Dermis microvascular lymphatic vessel endothelial cell (primary cell): Measurements from ENCODE around the gene MECP2. TPM values are rescaled to one million over a fixed set of nuclear protein-coding genes. Genes with fewer than 3 reads are reported as not detected.

ENCODE experiments used
- DNase-seq, 2 donors: peaks; one replicate each; pipeline versions ENCODE4 v3.0.0 to v3.0.0-alpha.2; 2010; ENCODE audit warnings: low read depth in 2 of 2
- total RNA-seq: library from RNA; depleted of rRNA; stranded (reverse); fragments of >200 nt; gene quantifications from 2 replicates; pipeline ENCODE4 v1.2.1, GENCODE V29; 2014

MECP2 gene
- total RNA-seq, 1 donor from 2014 or later = 13.2 TPM

- no peak for DNase-seq
These were observed 63.7 kb downstream of the MECP2 start for GRCh38 chrX:154033848-154034247.

- DNase-seq = no peak
These were observed 64.9 kb downstream of the MECP2 start for GRCh38 chrX:154032653-154033052.

GRCh38 chrX:154032160-154032559 lies 65.4 kb downstream of the MECP2 start:
- no peak for DNase-seq

GRCh38 chrX:154030715-154031305 lies 66.7 kb downstream of the MECP2 start:
- no peak for DNase-seq

- DNase-seq = no peak
These were observed 67.3 kb downstream of the MECP2 start for GRCh38 chrX:154030266-154030665.

- DNase-seq = no peak
These were observed 68.1 kb downstream of the MECP2 start for GRCh38 chrX:154029439-154029838.

GRCh38 chrX:154028502-154029184 lies 68.9 kb downstream of the MECP2 start:
- DNase-seq = no peak

- DNase-seq = no peak
These were observed 69.5 kb downstream of the MECP2 start for GRCh38 chrX:154027986-154028385.

- no peak for DNase-seq
These were observed 70.5 kb downstream of the MECP2 start for GRCh38 chrX:154027022-154027402.

- no peak for DNase-seq
These were observed 71.1 kb downstream of the MECP2 start for GRCh38 chrX:154026136-154027021.

GRCh38 chrX:154025230-154025629 lies 72.3 kb downstream of the MECP2 start:
- no peak for DNase-seq

GRCh38 chrX:154024271-154024670 lies 73.2 kb downstream of the MECP2 start:
- no peak for DNase-seq

GRCh38 chrX:154023276-154024000 lies 74.1 kb downstream of the MECP2 start:
- no peak for DNase-seq

GRCh38 chrX:154022108-154022507 lies 75.4 kb downstream of the MECP2 start:
- DNase-seq = no peak

- peak in 1 of 2 donors; percentile 65 for DNase-seq
These were observed 76.3 kb downstream of the MECP2 start for GRCh38 chrX:154021131-154021611.

- no peak for DNase-seq
These were observed 76.9 kb downstream of the MECP2 start for GRCh38 chrX:154020536-154021115.

- peak; percentile 21 to 67 for DNase-seq
These were observed 77.6 kb downstream of the MECP2 start, which contains the start of gene IRAK1 for GRCh38 chrX:154019633-154020528. Gene IRAK1, minus strand, starts transcription at chrX:154019902. Its CDS starts 90 bp downstream, at chrX:154019812.

- DNase-seq = no peak
These were observed 78.4 kb downstream of the MECP2 start for GRCh38 chrX:154019061-154019621.

GRCh38 chrX:154018518-154019060 lies 78.9 kb downstream of the MECP2 start:
- DNase-seq = no peak
